Fibroblast of skin of abdomen (primary cell): ENCODE data around the gene TRMT44.

Source experiments
- DNase-seq: peaks from one replicate; pipeline ENCODE4 v3.0.0-alpha.2; 2013

Gene TRMT44

GRCh38 chr4:8438743-8439142 lies 1.8 kb upstream of the TRMT44 start:
- DNase-seq, result no peak

- no peak for DNase-seq
Observed at GRCh38 chr4:8439168-8439567, 1.4 kb upstream of the TRMT44 start.

- DNase-seq, result no peak
Observed at GRCh38 chr4:8439914-8440491, 574 bp upstream of the TRMT44 start.

- DNase-seq, result no peak
Observed at GRCh38 chr4:8441499-8442091, 1.0 kb downstream of the TRMT44 start.

- DNase-seq, result no peak
Observed at GRCh38 chr4:8442596-8443358, 2.2 kb downstream of the TRMT44 start.

GRCh38 chr4:8443801-8444200 lies 3.2 kb downstream of the TRMT44 start:
- no peak for DNase-seq

- no peak for DNase-seq
Observed at GRCh38 chr4:8446122-8446521, 5.5 kb downstream of the TRMT44 start.

- no peak for DNase-seq
Observed at GRCh38 chr4:8451440-8452182, 11.0 kb downstream of the TRMT44 start.

GRCh38 chr4:8453957-8454356 lies 13.4 kb downstream of the TRMT44 start:
- DNase-seq, result no peak

GRCh38 chr4:8457646-8458252 lies 17.2 kb downstream of the TRMT44 start:
- DNase-seq, result no peak

- DNase-seq, result no peak
Observed at GRCh38 chr4:8459867-8460445, 19.4 kb downstream of the TRMT44 start.

- no peak for DNase-seq
Observed at GRCh38 chr4:8461086-8461485, 20.5 kb downstream of the TRMT44 start.

- no peak for DNase-seq
Observed at GRCh38 chr4:8461616-8462015, 21.0 kb downstream of the TRMT44 start.

- DNase-seq, result no peak
Observed at GRCh38 chr4:8463811-8464210, 23.2 kb downstream of the TRMT44 start.

GRCh38 chr4:8464381-8464780 lies 23.8 kb downstream of the TRMT44 start:
- no peak for DNase-seq

GRCh38 chr4:8465615-8466611 lies 25.3 kb downstream of the TRMT44 start:
- no peak for DNase-seq

- no peak for DNase-seq
Observed at GRCh38 chr4:8467016-8467415, 26.4 kb downstream of the TRMT44 start.

GRCh38 chr4:8468746-8469535 lies 28.4 kb downstream of the TRMT44 start:
- DNase-seq, result peak; percentile 44

GRCh38 chr4:8469550-8469949 lies 29.0 kb downstream of the TRMT44 start:
- no peak for DNase-seq

GRCh38 chr4:8470451-8471024 lies 30.0 kb downstream of the TRMT44 start:
- DNase-seq, result no peak
